GM12872 (cell line): ENCODE measurements around the gene ZSCAN4.

ENCODE experiments used
- TF ChIP-seq, protein P1 (sequence below): IDR thresholded peaks from 3 replicates; pipeline ENCODE4 v1.5.1; 2011; ENCODE audit warnings: low read depth, mild to moderate bottlenecking, low read length, moderate library complexity; ENCODE audit not compliant: insufficient read depth

Gene ZSCAN4

DNA sequence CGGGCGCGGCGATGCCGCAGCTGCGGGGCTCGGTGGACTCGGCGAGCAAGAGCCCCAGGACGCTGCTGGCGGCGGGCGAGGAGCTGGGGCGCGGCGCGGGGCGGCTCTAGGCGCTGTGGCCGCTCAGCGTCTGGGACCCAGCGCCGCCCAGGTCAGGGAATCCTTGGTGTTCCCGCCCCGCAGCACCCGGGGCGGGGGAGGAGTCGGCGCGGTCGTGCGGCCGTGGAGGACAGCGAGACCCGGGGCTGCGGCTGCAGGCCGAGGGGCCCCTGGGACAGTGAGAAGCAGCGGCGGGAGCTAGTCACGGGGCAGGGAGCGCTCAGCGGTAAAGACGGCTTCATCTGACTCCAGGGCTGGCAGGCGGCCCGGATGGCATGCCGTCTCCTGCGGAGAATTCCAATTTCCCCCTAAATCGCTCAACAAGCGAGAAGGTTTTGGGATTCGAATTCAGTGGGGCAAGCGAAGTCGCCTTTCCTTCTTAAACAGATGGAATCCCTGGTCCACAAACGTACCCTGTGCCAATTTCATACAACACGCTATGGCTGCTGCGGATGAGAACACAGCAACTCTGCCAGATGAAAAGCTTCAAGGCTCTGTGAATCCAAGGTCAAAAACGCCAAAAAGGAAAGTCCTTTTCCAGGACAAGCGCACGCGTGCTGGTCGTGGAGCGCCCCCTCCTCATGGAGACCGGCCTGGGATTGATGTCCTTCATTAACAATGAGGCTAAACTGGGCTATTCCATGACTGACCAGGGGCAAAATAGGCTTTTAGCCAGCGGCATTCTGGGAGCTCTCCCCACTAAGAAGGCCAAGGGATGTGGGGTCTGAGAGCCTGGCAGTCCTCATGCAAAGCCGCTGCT, 4.2 kb upstream of the ZSCAN4 start:
- TF ChIP-seq, protein P1, sequence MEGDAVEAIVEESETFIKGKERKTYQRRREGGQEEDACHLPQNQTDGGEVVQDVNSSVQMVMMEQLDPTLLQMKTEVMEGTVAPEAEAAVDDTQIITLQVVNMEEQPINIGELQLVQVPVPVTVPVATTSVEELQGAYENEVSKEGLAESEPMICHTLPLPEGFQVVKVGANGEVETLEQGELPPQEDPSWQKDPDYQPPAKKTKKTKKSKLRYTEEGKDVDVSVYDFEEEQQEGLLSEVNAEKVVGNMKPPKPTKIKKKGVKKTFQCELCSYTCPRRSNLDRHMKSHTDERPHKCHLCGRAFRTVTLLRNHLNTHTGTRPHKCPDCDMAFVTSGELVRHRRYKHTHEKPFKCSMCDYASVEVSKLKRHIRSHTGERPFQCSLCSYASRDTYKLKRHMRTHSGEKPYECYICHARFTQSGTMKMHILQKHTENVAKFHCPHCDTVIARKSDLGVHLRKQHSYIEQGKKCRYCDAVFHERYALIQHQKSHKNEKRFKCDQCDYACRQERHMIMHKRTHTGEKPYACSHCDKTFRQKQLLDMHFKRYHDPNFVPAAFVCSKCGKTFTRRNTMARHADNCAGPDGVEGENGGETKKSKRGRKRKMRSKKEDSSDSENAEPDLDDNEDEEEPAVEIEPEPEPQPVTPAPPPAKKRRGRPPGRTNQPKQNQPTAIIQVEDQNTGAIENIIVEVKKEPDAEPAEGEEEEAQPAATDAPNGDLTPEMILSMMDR = no peak

DNA sequence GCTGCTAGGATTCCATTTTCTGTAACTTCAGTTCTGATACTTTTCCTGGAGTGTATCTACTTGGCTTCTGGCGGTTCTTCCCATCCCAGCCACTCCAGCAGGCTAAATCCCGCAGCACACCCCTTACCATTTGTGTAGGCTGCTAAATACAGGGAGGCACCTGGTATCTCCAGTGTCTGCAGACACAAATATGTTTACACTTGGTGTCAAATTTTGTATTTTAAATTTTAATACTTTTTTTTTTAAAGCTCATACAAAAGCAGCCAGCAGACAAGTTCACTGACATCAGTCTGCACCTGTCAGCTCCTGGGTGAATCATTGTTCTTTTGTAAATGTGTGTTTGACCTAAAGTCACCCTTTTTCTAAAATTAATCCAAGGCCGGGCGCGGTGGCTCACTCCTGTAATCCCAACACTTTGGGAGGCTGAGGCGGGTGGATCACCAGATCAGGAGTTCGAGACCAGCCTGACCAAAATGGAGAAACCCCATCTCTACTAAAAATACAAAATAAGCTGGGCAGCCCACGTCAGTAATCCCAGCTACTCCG, 3.4 kb upstream of the ZSCAN4 start:
- TF ChIP-seq, protein P1 = no peak

DNA sequence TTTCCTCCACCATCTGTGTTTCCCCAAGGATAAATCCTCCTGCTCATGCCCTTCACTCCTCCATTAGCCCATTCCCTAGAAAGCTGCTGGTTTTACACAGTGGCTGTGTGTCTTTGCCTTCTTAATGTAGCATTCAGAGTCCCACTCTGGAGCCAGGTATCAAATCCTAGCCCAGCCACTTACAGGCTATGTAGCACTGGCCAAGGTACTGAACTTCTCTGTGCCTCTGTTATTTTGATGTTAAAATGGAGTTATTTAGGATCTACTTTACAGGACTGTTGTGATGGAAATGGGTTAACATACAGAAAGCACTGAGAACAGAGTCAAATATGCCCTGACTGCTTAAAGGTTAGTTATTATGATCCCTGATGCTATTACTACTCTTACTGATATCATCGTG, 1.5 kb upstream of the ZSCAN4 start:
- TF ChIP-seq, protein P1 = no peak

DNA sequence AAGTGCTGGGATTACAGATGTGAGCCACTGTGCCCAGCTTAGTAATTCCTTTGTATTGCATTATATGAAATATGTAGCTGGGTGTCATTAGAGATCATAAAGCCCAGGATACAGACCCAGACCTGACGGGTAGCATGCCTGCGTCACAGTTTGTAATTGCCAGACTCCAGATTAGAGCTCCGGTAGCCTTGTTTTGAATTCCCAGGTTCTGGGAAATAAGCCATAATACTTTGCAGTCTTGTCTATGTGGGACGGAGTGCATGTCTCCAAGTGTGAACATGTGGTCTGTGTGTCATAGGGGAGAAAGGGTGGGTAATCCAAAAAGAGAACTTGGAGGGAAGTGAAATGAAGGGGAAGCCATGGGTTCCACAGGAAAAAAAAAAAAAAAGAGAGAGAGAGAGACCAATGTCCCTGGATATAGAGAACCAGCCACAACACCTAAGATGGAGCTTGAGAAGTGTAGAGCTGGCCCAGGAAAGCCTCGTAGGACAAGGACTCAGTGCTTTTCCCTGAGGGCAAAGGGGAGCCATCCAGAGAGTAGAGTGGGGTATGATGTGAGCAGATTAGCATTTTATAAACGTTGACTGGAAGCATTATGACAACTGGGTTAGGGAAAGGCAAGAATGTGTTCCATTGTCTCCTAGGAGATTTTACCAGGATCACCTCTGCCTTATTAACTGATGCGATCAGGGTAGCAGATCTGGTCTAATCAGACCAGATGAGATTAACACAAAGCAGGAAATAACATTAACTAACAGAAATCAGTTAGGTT, 2.6 kb downstream of the ZSCAN4 start:
- TF ChIP-seq, protein P1 = no peak

DNA sequence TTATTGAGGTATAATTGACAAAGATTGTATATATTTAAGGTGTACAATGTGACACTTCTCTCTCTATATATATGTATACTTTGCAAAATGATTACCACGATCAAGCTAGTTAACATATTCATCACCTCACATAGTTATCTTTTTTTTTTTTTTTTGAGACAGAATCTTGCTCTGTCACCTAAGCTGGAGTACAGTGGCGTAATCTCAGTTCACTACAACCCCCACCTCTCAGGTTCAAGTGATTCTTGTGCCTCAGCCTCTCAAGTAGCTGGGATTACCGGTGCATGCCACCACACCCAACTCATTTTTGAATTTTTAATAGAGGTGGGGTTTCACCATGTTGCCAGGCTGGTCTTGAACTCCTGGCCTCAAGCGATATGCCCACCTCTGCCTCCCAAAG, 3.7 kb downstream of the ZSCAN4 start:
- TF ChIP-seq, protein P1 = no peak

DNA sequence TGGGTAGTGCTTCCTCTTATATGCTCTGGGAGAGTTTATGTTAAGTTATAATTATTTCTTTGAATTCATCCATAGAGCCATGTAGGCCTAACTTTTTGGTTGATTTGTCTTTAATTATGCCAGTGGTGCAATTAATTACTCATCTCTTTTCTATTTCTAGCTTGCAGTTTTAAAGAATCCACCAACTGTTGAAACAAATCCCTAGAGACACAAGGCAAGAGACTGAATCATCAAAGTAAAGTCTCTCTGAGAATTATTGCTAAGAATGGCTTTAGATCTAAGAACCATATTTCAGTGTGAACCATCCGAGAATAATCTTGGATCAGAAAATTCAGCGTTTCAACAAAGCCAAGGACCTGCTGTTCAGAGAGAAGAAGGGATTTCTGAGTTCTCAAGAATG, 7.1 kb downstream of the ZSCAN4 start:
- TF ChIP-seq, protein P1 = no peak

DNA sequence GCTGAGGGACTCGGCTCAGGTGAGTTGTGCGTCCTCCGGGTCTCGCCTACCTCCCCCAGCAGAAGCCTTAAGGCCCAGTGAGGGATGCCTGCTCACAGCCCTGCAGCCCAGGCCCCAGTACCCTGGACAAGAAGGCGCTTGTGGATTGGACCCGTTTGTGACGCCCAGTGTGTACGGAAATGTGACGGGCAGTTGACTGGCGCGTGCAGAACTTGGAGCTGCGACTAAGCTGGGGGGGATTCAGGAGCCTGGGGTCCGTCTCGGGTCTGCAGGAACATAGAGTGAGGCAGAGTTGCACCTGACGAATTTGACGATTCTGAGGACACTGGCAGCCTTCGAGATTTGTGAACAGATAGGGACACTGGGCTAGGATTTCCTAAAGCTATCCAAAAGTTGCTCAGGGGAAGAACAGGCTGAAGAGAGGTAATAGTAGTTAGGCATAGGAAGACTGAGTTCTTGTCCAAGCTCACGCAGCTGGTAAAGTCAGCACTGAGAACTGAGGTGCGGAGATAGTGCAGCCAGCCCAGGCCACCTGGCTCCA, 13.6 kb downstream of the ZSCAN4 start:
- TF ChIP-seq, protein P1 = no peak
